Fibroblast of pulmonary artery (primary cell): ENCODE measurements around the gene PRKAR2B.

Experiments
- DNase-seq: peaks from one replicate; pipeline ENCODE4 v3.0.0-alpha.2; 2010; ENCODE audit warnings: low read depth
- H3K4me3 ChIP-seq: replicated peaks from 2 replicates; pipeline ENCODE4 v1.5.1; 2011; ENCODE audit warnings: low read depth, mild to moderate bottlenecking, control low read depth, low read length, moderate library complexity
- TF ChIP-seq, protein P1 (sequence below): IDR thresholded peaks from 2 replicates; pipeline ENCODE4 v1.5.1; 2011; ENCODE audit warnings: mild to moderate bottlenecking, control low read depth, low read length, inconsistent platforms; ENCODE audit errors: missing control alignments

The PRKAR2B gene

DNA sequence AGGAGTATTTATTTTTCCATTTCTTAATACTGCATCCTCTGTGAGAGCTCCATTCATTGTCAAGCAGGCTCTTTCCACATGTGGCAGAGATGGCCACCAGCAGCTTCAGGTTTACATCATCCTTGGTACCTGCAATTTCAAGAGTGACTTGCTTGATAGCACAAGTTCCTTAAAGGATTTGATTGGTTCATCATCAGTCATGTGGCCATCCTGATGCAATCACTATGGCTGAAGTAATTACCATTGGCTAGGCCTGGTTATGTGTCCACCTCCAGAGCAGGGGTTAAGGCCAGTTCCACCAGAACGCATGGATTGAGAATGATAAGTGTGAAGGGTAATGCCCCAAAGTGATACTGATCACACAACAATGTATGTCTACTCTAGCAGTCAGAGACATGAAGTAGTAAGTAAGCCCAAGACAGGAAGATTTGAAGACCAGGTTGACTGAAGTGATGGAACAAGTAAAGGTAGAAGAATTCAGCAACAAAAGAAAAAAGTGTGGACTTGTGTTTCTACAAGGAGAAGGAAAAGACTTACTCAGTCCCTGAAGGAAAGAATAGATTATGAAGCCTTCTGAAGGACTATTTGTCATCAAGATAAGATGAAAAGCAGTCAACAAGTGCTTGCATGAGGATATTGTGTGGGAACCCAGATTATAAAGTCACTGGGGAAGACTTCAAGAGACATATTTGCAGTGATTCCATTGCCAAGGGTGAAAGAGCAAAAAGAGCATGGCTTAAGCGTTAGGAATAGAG, 26.4 kb upstream of the PRKAR2B start:
- DNase-seq, result no peak
- TF ChIP-seq, protein P1, sequence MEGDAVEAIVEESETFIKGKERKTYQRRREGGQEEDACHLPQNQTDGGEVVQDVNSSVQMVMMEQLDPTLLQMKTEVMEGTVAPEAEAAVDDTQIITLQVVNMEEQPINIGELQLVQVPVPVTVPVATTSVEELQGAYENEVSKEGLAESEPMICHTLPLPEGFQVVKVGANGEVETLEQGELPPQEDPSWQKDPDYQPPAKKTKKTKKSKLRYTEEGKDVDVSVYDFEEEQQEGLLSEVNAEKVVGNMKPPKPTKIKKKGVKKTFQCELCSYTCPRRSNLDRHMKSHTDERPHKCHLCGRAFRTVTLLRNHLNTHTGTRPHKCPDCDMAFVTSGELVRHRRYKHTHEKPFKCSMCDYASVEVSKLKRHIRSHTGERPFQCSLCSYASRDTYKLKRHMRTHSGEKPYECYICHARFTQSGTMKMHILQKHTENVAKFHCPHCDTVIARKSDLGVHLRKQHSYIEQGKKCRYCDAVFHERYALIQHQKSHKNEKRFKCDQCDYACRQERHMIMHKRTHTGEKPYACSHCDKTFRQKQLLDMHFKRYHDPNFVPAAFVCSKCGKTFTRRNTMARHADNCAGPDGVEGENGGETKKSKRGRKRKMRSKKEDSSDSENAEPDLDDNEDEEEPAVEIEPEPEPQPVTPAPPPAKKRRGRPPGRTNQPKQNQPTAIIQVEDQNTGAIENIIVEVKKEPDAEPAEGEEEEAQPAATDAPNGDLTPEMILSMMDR, result no peak
- H3K4me3 ChIP-seq, result no peak overlapping the region

DNA sequence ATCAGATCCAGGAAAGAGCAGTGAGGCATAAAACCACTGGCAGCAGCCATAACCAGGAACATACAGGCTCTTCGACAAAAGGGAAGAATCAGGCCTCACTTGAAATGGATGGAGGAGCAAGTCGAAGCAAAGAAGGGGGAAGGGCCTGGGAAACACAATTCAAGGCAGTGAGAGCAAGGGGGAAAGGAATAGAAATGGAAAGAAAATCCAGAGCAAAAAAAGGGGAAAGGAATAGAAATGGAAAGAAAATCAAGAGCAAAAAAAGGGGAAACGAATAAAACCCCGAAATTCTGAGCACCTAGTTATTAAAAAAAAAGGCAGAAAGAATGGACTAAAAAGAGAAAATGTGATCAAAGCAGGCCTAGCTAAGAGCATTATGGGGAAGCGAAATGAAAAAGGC, 24.1 kb upstream of the PRKAR2B start:
- H3K4me3 ChIP-seq, result no peak overlapping the region
- TF ChIP-seq, protein P1, result no peak
- no peak for DNase-seq

DNA sequence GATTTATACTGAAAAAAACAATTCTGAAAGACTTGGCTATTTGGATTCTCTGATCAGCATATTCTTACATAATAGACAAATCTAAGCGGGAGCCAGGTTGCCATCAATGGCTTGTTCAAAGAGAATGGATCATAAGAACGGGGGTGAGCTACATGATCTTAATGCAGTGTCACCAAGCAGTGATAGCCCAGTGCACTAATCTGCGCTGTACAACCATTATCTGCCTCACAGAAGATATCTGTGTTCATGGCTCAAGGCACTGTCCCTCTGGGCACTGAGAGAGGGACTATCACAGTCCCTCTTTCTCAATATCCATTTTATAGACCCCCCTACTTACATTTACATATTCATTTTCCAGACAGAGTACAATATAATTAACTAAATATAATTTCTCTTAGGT, 22.9 kb upstream of the PRKAR2B start:
- DNase-seq, result no peak
- TF ChIP-seq, protein P1, result no peak
- H3K4me3 ChIP-seq, result no peak overlapping the region

DNA sequence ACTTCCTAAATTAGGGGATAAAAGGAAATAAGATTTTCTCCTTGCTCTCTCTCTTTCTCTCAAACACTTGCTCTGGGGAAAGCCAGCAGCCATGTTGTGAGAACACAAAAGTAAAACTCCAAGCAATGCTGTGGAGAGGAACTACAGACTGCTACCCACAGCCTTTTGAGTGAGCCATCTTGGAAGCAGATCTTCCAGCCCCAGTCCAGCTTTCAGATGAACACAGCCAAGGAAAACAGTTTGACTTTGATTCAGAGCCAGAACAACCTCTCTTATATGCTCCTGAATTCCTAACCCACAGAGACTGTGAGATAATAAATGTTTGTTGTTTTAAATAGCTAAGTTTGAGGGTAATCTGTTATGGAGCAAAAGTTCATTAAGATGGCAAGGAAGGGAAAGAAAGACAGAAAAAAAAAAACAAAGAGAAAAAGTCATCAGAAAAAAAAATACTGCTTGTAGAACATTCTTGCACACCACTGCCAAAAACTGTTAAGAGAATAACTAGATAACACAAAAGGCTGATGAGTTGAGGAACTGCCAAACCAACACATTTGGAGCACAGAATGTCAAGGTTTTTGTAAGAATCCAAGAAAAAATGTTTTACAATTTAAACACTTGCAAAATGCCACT, 20.9 kb upstream of the PRKAR2B start:
- no peak overlapping the region for H3K4me3 ChIP-seq
- TF ChIP-seq, protein P1, result no peak

DNA sequence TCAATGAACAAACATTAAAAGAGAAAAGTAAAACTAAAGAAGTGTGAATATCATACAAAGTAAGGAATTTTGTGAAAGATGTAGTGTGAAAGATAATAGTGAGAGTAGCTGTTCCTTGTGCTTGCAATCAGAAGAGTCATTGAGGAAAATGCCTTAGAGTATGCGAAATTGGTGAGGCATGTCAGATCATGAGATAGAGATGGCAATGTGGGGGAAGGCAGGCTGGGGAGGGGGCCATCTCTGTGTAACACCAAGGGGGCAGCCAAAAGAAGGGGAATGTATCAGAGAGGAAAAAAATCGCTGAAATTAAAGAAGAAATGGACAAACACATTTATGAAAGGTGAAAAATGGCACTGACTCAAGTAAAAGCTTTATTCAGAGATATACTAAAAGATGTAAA, 19.6 kb upstream of the PRKAR2B start:
- TF ChIP-seq, protein P1, result no peak
- no peak for DNase-seq
- H3K4me3 ChIP-seq, result no peak overlapping the region

More for the DNA sequence above, 20.9 kb upstream of the PRKAR2B start:
- DNase-seq, result no peak

DNA sequence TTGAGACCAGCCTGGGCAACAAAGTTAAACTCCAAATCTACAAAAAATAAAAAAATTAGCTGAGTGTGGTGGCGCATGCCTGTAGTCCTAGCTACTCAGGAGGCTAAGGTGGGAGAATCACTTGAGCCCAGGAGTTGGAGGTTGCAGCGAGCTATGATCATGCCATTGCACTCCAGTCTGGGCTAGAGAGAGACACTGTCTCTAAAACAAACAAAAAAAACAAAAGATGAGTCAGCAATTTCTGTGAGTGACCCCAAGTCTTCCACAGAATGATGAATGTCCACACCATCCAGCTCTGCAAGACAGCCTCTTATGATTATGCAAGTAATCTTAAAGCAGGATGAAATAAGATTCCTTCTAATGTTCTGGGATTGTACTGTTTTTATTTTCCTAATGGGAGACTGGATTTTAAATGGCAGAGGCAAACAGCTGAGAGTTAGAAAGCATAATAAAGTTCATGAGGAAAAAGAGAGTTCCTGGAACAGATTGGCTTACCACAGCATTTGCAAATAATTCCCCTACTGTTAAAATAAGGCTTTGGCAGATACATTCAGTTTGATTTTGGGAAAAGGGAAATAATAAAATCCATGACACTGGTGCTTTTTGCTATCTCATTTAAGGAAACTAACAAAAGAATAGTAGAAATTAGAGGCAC, 18.9 kb upstream of the PRKAR2B start:
- H3K4me3 ChIP-seq, result no peak overlapping the region
- DNase-seq, result peak; percentile 36
- TF ChIP-seq, protein P1, result no peak
